HepG2 (cell line): Measurements from ENCODE around the gene KRTAP21-2. TPM values are rescaled to one million over a fixed set of nuclear protein-coding genes. Genes with fewer than 3 reads are reported as not detected.

Source experiments
- ATAC-seq: fragments of 200-7000 bp; cut with Tn5 transposase; 3 replicates; pipeline ENCODE4 v1.9.1; 2020; ENCODE audit warnings: mild to moderate bottlenecking, moderate library complexity
- BruUV-seq: library from RNA; stranded (reverse); fragments of 400-500 nt; replicated peaks from 2 replicates; lab custom pipeline; 2021; lab: Mats Ljungman, UMichigan
- CTCF ChIA-PET: fragments of 300-600 bp; formaldehyde crosslinking; extraction: SDS; loops from one replicate; lab custom pipeline; 2021; ENCODE audit warnings: low total read pairs, inconsistent platforms, low intra/inter-chr PET ratio; lab: Yijun Ruan, JAX
- POLR2A ChIA-PET: fragments of 350-600 bp; sonication (Branson Sonifier 250); formaldehyde crosslinking; loops from one replicate; lab custom pipeline; 2020; ENCODE audit warnings: antibody characterized with exemption, inconsistent platforms; lab: Yijun Ruan, JAX
- DNase-seq: peaks from one replicate; pipeline ENCODE4 v3.0.0-alpha.2; 2015; ENCODE audit warnings: low spot score
- FAIRE-seq: peaks from 3 replicates; lab custom pipeline; 2011; peaks lifted over from hg19 to GRCh38; lab: Jason Lieb, UNC
- H2AFZ ChIP-seq: one replicate; pipeline ENCODE4 v1.6.1; 2011; ENCODE audit warnings: low read length, inconsistent platforms
- H3K27ac ChIP-seq: fragments of 300-600 bp; 3 replicates; pipeline ENCODE4 v1.8.0; 2011; ENCODE audit warnings: mixed run types, mild to moderate bottlenecking, mixed read lengths, low read length, inconsistent platforms; ENCODE audit not compliant: insufficient read depth; ENCODE audit errors: extremely low read length
- H3K27me3 ChIP-seq, 2 experiments: fragments of 200-600 bp in 1 of 2; 2 replicates in 1 of 2; 3 replicates in 1 of 2; pipeline versions ENCODE4 v1.6.0 to v1.8.0; 2011; ENCODE audit warnings: low read length in 2 of 2, mild to moderate bottlenecking in 2 of 2, moderate library complexity in 2 of 2, inconsistent platforms in 1 of 2; ENCODE audit not compliant: insufficient read depth in 2 of 2, control insufficient read depth in 1 of 2
- H3K36me3 ChIP-seq, 2 experiments: fragments of 200-600 bp in 1 of 2; replicated peaks in 1 of 2; 2 replicates in 1 of 2; 3 replicates in 1 of 2; pipeline versions ENCODE4 v1.5.1 to v1.8.0; 2011; ENCODE audit warnings: low read length in 2 of 2, inconsistent platforms in 1 of 2; ENCODE audit not compliant: insufficient read depth in 2 of 2, control insufficient read depth in 1 of 2
- H3K4me1 ChIP-seq: 2 replicates; pipeline ENCODE4 v1.5.1; 2012; ENCODE audit warnings: low read length, inconsistent platforms; ENCODE audit not compliant: insufficient read depth
- H3K4me2 ChIP-seq: 2 replicates; pipeline ENCODE4 v1.6.0; 2011; ENCODE audit warnings: low read depth, low read length, inconsistent platforms
- H3K4me3 ChIP-seq, 3 experiments: fragments of 200-600 bp in 1 of 3; sonication (generic), shearing (Covaris generic) in 1 of 3; replicated peaks in 1 of 3; 2 replicates each; pipeline ENCODE4 v1.5.1; 2011 to 2016; ENCODE audit warnings: low read length in 3 of 3, inconsistent platforms in 2 of 3, low read depth in 2 of 3, mild to moderate bottlenecking in 2 of 3, control low read depth in 1 of 3, mixed read lengths in 1 of 3; ENCODE audit not compliant: insufficient read depth in 1 of 3
- H3K79me2 ChIP-seq: one replicate; pipeline ENCODE4 v1.6.1; 2011; ENCODE audit warnings: low read length, inconsistent platforms; ENCODE audit not compliant: insufficient read depth
- H3K9ac ChIP-seq: 2 replicates; pipeline ENCODE4 v1.6.0; 2011; ENCODE audit warnings: mild to moderate bottlenecking, low read depth, low read length, inconsistent platforms; ENCODE audit not compliant: insufficient read depth
- H3K9me3 ChIP-seq: 2 replicates; pipeline ENCODE4 v1.5.1; 2012; ENCODE audit warnings: mild to moderate bottlenecking, low read length
- H4K20me1 ChIP-seq: 2 replicates; pipeline ENCODE4 v1.6.0; 2011; ENCODE audit warnings: inconsistent platforms, mild to moderate bottlenecking, low read length, moderate library complexity; ENCODE audit not compliant: insufficient read depth
- ASH2L ChIP-seq: fragments of 300-600, 200-600 bp; sonication (generic); IDR thresholded peaks from 2 replicates; pipeline ENCODE4 v1.7.0; 2017; ENCODE audit warnings: low read depth, mild to moderate bottlenecking, moderate library complexity, mixed read lengths, low read length; ENCODE audit not compliant: insufficient read length
- ATM ChIP-seq: fragments of 450-650 bp; IDR thresholded peaks from 2 replicates; pipeline ENCODE4 v1.7.1; 2017; ENCODE audit warnings: mild to moderate bottlenecking, borderline replicate concordance
- BHLHE40 ChIP-seq: IDR thresholded peaks from 2 replicates; pipeline ENCODE4 v1.6.1; 2011; ENCODE audit warnings: low read length, improper control_type of control experiment
- GLI4 ChIP-seq: sonication (generic); formaldehyde crosslinking; IDR thresholded peaks from 2 replicates; pipeline ENCODE4 v1.5.1; 2020; ENCODE audit warnings: missing genetic modification reagents, mild to moderate bottlenecking, moderate library complexity, borderline replicate concordance
- KAT8 ChIP-seq: IDR thresholded peaks from 2 replicates; pipeline ENCODE4 v1.6.1; 2016; ENCODE audit warnings: missing genetic modification reagents, missing compliant biosample characterization
- PAF1 ChIP-seq: IDR thresholded peaks from 2 replicates; pipeline ENCODE4 v1.6.1; 2016; ENCODE audit warnings: missing genetic modification reagents, missing compliant biosample characterization
- RFXAP ChIP-seq: sonication (generic); formaldehyde crosslinking; IDR thresholded peaks from 2 replicates; pipeline ENCODE4 v1.4.0; 2020; ENCODE audit warnings: missing genetic modification reagents, borderline replicate concordance
- TCF7L2 ChIP-seq: IDR thresholded peaks from 2 replicates; pipeline ENCODE4 v1.6.1; 2011; ENCODE audit warnings: mild to moderate bottlenecking, low read depth, low read length, moderate library complexity
- TFAP4 ChIP-seq: sonication (generic); IDR thresholded peaks from 2 replicates; pipeline ENCODE4 v1.6.1; 2016; ENCODE audit warnings: low read depth, borderline replicate concordance
- THYN1 ChIP-seq: sonication (generic); formaldehyde crosslinking; IDR thresholded peaks from 2 replicates; pipeline ENCODE4 v1.8.1; 2023; ENCODE audit warnings: low read depth, mild to moderate bottlenecking, moderate library complexity, missing genetic modification reagents, borderline replicate concordance
- ZFX ChIP-seq: sonication (generic); formaldehyde crosslinking; IDR thresholded peaks from 2 replicates; pipeline ENCODE4 v1.4.0; 2020; ENCODE audit warnings: mild to moderate bottlenecking, low read depth, missing genetic modification reagents, moderate library complexity
- ZNF136 ChIP-seq: sonication (generic); formaldehyde crosslinking; IDR thresholded peaks from 2 replicates; pipeline ENCODE4 v1.8.1; 2022; ENCODE audit warnings: low read depth, mild to moderate bottlenecking, moderate library complexity, missing genetic modification reagents
- ZNF276 ChIP-seq: sonication (generic); formaldehyde crosslinking; IDR thresholded peaks from 2 replicates; pipeline ENCODE4 v1.4.0; 2020; ENCODE audit warnings: mild to moderate bottlenecking, low read depth, missing genetic modification reagents
- ZNF737 ChIP-seq: sonication (generic); formaldehyde crosslinking; IDR thresholded peaks from 2 replicates; pipeline ENCODE4 v1.5.0; 2020; ENCODE audit warnings: missing genetic modification reagents, mild to moderate bottlenecking, borderline replicate concordance
- ZNF781 ChIP-seq: sonication (generic); formaldehyde crosslinking; IDR thresholded peaks from 2 replicates; pipeline ENCODE4 v1.5.1; 2020; ENCODE audit warnings: borderline replicate concordance, mild to moderate bottlenecking, missing genetic modification reagents; ENCODE audit errors: not compliant biosample characterization
- WGBS: methylation state at CpG from one replicate; pipeline ENCODE4 v1.1.6; 2017; ENCODE audit warnings: low lambda C conversion rate; 5-methylcytosine and 5-hydroxymethylcytosine counted together
- in situ Hi-C: cut with HindIII; loops from 2 replicates; pipeline ENCODE4 v1.10.0; 2017; ENCODE audit warnings: low pct_unique_long_range_greater_than_20kb; ENCODE audit not compliant: extremely low pct_ligation_motif_present
- intact Hi-C: fragments of 100-400 bp; cut with micrococcal nuclease; formaldehyde crosslinking; loops from one replicate; pipeline ENCODE4 v1.10.0; 2022; ENCODE audit not compliant: unreplicated experiment
- polyA plus RNA-seq, 8 experiments: library from polyadenylated mRNA; depleted of rRNA in 3 of 8; stranded (reverse) in 7 of 8; unstranded in 1 of 8; fragments of >200 nt; fragmentation: Illumina TruSeq in 4 of 8; extraction: Trizol in 4 of 8; gene quantifications; 2 replicates each; pipeline versions ENCODE4 v1.2.1 to v1.2.3, GENCODE V29; 2011 to 2016; ENCODE audit warnings: low read depth in 4 of 8, missing spikeins in 1 of 8, mixed read lengths in 1 of 8; ENCODE audit not compliant: insufficient read depth in 1 of 8
- total RNA-seq, 5 experiments: library from RNA; depleted of rRNA; stranded (reverse); fragments of >200 nt; fragmentation: Illumina TruSeq; extraction: Trizol; gene quantifications; 2 replicates each; pipeline ENCODE4 v1.2.3, GENCODE V29; 2016; ENCODE audit warnings: low read depth in 1 of 5

KRTAP21-2 gene
- total and polyA plus RNA-seq, 2 of the 13 experiments (the other 11 are each of a cell fraction or from before 2014, with no cell fraction given), result not detected

GRCh38 chr21:30710499-30710898 lies 36.6 kb downstream of the KRTAP21-2 start:
- FAIRE-seq (no peak), ATAC-seq (no peak), DNase-seq (no peak)
- no TSS peak for BruUV-seq
- Histone ChIP-seq H3K4me2 (no peak overlapping the region), H3K4me3 (no peak overlapping the region), H2AFZ (no peak overlapping the region), H3K9me3 (peaks cover 91% of the 10 kb centered on the region), H3K27ac (no peak overlapping the region), H3K36me3 (no peaks in the 10 kb centered on the region), H4K20me1 (no peaks in the 10 kb centered on the region), H3K4me1 (no peaks in the 10 kb centered on the region), H3K79me2 (no peaks in the 10 kb centered on the region), H3K27me3 (no peaks in the 10 kb centered on the region), H3K9ac (no peak overlapping the region)
- in situ Hi-C loops, result no loop called here
- TF ChIP-seq GLI4 (CRISPR knock-in tag) (no peak), TFAP4 (no peak), ASH2L (no peak), RFXAP (no peak), ZNF737 (CRISPR knock-in tag) (no peak), TCF7L2 (no peak), ZNF781 (CRISPR knock-in tag) (no peak), ATM (no peak), THYN1 (CRISPR knock-in tag) (no peak), ZFX (CRISPR knock-in tag) (no peak), ZNF276 (CRISPR knock-in tag) (no peak), KAT8 (CRISPR knock-in tag) (no peak), ZNF136 (no peak), BHLHE40 (no peak), PAF1 (CRISPR knock-in tag) (no peak)
- CTCF ChIA-PET, result no interaction called here
- intact Hi-C loops, result no loop called here
- POLR2A ChIA-PET, result no interaction called here
- 4% methylated on average over 3 of the region's 3 CpGs for WGBS
